Esophagus squamous epithelium (tissue), 5 donors: ENCODE results near the gene SIDT1. TPM values are rescaled to one million over a fixed set of nuclear protein-coding genes. Genes with fewer than 3 reads are reported as not detected.

ENCODE experiments used
- DNase-seq: peaks from one replicate; lab custom pipeline; 2025; lab: John Stamatoyannopoulos, UW
- H3K27ac ChIP-seq, 4 donors: fragments of 200-600 bp; sonication (generic); one replicate each; pipeline ENCODE4 v1.5.1; 2016 to 2019; ENCODE audit warnings: mild to moderate bottlenecking in 1 of 4
- H3K27me3 ChIP-seq, 4 donors: fragments of 200-600 bp; sonication (generic); 1 replicate in 3 of 4; 2 replicates in 1 of 4; pipeline versions ENCODE4 v1.5.1 to v1.6.0; 2017 to 2021; ENCODE audit warnings: antibody characterized with exemption in 1 of 4
- H3K36me3 ChIP-seq, 3 donors: fragments of 200-600 bp; sonication (generic); one replicate each; pipeline ENCODE4 v1.5.1; 2016 to 2019
- H3K4me1 ChIP-seq, 3 donors: fragments of 200-600 bp; sonication (generic); one replicate each; pipeline ENCODE4 v1.5.1; 2017 to 2019
- H3K4me3 ChIP-seq, 4 donors: fragments of 200-600 bp; sonication (generic); 1 replicate in 3 of 4; 2 replicates in 1 of 4; pipeline ENCODE4 v1.5.1; 2016 to 2019; ENCODE audit warnings: mild to moderate bottlenecking in 2 of 4, moderate library complexity in 1 of 4
- H3K9me3 ChIP-seq, 3 donors: fragments of 200-600 bp; sonication (generic); one replicate each; pipeline ENCODE4 v1.5.1; 2016 to 2019
- CTCF ChIP-seq, 6 experiments: fragments of 450-650 bp in 4 of 6; fragments of 200-600 bp in 2 of 6; sonication (generic) in 2 of 6; IDR thresholded peaks; one replicate each; pipeline ENCODE4 v1.5.1; 2016 to 2019; ENCODE audit warnings: antibody characterized with exemption in 6 of 6, mild to moderate bottlenecking in 4 of 6, moderate library complexity in 4 of 6
- POLR2A ChIP-seq, 4 donors: fragments of 450-650 bp; IDR thresholded peaks; one replicate each; pipeline ENCODE4 v1.6.1; 2017; ENCODE audit warnings: antibody characterized with exemption in 4 of 4, mild to moderate bottlenecking in 4 of 4, moderate library complexity in 3 of 4
- WGBS, 2 donors: methylation state at CpG; one replicate each; pipeline ENCODE4 v1.1.5; 2018; 5-methylcytosine and 5-hydroxymethylcytosine counted together
- intact Hi-C: fragments of 100-400 bp; cut with DNase I; formaldehyde crosslinking; loops from one replicate; pipeline ENCODE4 v1.15.0; 2022
- total RNA-seq, 4 donors: library from RNA; depleted of rRNA; stranded (reverse); fragments of >200 nt; gene quantifications; one replicate each; pipeline ENCODE4 v1.1.0, GENCODE V29; 2016
- donor health status: DM: yes; HTN: yes; CAD: no.

Gene SIDT1
- total RNA-seq, 4 donors from 2014 or later: 3.8 to 4.4 (median 4.3) TPM

GRCh38 chr3:113602836-113603235, 70.5 kb downstream of the SIDT1 start:
- Histone ChIP-seq H3K27ac (no peak overlapping the region), H3K4me1 (no peaks in the 10 kb centered on the region), H3K4me3 (no peak overlapping the region), H3K9me3 (no peaks in the 10 kb centered on the region), H3K36me3 (no peaks in the 10 kb centered on the region), H3K27me3 (no peaks in the 10 kb centered on the region)
- TF ChIP-seq CTCF (IDR thresholded peaks at IDR 0.05): no peak
- TF ChIP-seq POLR2A (IDR thresholded peaks at IDR 0.05): no peak
- no peak for DNase-seq
- 90 to 95% methylated on average over 11 of the region's 11 CpGs for WGBS, 2 donors
- intact Hi-C loops: no loop called here

DNA sequence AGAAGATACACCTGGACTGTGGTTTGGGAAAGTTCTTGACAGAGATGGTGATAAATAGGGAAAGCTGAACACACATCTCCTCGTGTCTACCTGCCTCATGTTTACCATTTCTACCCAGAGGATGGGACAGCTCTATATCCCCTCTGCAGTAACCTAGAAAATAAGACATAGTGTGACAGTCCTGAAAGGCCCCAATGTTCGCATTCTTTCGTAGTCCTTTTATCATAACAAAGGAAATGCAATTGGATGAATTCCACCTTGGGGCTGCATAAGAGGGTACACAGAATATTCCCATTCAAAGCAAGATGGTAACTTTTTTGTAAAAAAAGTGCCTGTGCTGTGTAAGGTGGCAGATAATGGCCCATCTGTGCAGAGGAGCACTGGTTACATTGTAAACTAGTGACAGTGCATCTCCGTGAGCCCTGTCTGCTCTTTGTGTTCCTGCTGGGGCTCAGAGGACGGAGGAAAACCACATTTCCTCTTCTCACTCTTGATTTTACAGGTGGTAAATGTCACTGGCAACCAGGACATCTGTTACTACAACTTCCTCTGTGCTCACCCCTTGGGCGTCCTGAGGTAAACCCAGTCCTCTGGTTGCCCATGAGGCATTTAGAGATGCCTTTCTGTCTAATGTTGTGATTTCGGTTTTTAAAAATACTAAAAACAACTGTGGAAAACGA, 74.3 kb downstream of the SIDT1 start:
- DNase-seq: no peak
- Histone ChIP-seq H3K4me1 (no peaks in the 10 kb centered on the region), H3K27ac (no peak overlapping the region), H3K4me3 (no peak overlapping the region), H3K9me3 (no peaks in the 10 kb centered on the region), H3K36me3 (no peaks in the 10 kb centered on the region), H3K27me3 (no peaks in the 10 kb centered on the region)
- WGBS, 2 donors: 37 to 50% methylated on average over 8 of the region's 8 CpGs
- intact Hi-C loops: no loop called here
- TF ChIP-seq POLR2A (IDR thresholded peaks at IDR 0.05) (no peak), CTCF (IDR thresholded peaks at IDR 0.05) (no peak)

- Histone ChIP-seq H3K27ac (no peak overlapping the region), H3K4me3 (no peak overlapping the region), H3K36me3 (no peaks in the 10 kb centered on the region), H3K9me3 (no peaks in the 10 kb centered on the region), H3K27me3 (no peaks in the 10 kb centered on the region), H3K4me1 (no peaks in the 10 kb centered on the region)
- 64 to 77% methylated on average over 4 to 5 of the region's 5 CpGs for WGBS, 2 donors
- intact Hi-C loops: no loop called here
- DNase-seq: no peak
- TF ChIP-seq POLR2A (IDR thresholded peaks at IDR 0.05) (no peak), CTCF (IDR thresholded peaks at IDR 0.05) (no peak)
These were observed 74.9 kb downstream of the SIDT1 start for GRCh38 chr3:113607219-113607596.

DNA sequence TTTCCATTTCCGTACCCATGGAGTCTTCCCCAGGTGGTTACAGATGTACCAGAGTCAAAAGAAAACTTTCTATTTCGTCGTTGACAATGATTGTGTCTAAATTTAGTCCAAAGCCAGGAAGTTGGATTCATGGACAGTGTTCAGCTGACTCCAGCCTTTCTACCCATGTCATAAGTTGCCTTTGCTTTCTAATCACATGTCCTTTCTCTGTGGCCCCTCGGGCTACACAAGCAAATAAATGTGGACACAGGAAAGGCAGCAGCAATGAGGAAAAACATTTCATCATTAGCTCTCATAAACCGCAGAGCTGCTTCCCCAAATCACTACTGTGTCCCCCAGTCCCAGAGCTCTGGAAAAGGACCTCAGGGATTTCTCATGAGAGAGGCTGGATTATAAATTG, 82.0 kb downstream of the SIDT1 start:
- 64 to 69% methylated on average over 5 of the region's 5 CpGs for WGBS, 2 donors
- H3K36me3 ChIP-seq: no peaks in the 10 kb centered on the region
- peak overlapping the region in 1 of 4 donors; percentile 26 for H3K27ac ChIP-seq
- no peaks in the 10 kb centered on the region for H3K4me1 ChIP-seq
- no peak for DNase-seq
- H3K4me3 ChIP-seq: no peak overlapping the region
- H3K9me3 ChIP-seq: no peaks in the 10 kb centered on the region
- TF ChIP-seq POLR2A (IDR thresholded peaks at IDR 0.05): no peak
- no peak for TF ChIP-seq CTCF (IDR thresholded peaks at IDR 0.05)
- H3K27me3 ChIP-seq: no peaks in the 10 kb centered on the region
- intact Hi-C loops: no loop called here

DNA sequence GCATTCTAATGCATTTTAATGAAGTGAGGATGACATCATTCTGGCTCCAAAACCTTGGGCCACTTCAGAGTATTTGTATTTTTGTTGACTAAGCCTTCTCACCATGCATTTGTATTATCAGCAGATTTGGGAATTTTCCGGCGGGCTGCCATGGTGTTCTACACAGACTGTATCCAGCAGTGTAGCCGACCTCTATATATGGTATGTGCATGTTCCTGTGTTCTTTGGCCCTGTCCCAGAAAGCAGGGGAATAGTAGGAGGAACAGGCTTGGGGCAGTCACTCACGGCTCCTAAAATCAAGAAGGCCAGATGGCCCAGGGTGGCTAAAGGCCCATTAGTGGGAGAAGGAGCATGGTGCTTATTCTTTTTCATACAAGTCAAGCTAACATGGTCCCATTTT, 83.6 kb downstream of the SIDT1 start:
- no peaks in the 10 kb centered on the region for H3K36me3 ChIP-seq
- intact Hi-C loops: no loop called here
- no peaks in the 10 kb centered on the region for H3K4me1 ChIP-seq
- WGBS, 2 donors: 64 to 76% methylated on average over 4 of the region's 4 CpGs
- no peak overlapping the region for H3K4me3 ChIP-seq
- no peaks in the 10 kb centered on the region for H3K9me3 ChIP-seq
- DNase-seq: no peak
- no peaks in the 10 kb centered on the region for H3K27me3 ChIP-seq
- H3K27ac ChIP-seq: no peak overlapping the region
- TF ChIP-seq CTCF (IDR thresholded peaks at IDR 0.05): no peak
- no peak for TF ChIP-seq POLR2A (IDR thresholded peaks at IDR 0.05)
